ENCODE measurements around the gene ZNF700.
"Not testable (repeated sequence)": the region's sequence is repeated elsewhere in the genome, so short reads cannot be mapped to it uniquely, and the experiment has no call there.

ZNF700 gene

DNA sequence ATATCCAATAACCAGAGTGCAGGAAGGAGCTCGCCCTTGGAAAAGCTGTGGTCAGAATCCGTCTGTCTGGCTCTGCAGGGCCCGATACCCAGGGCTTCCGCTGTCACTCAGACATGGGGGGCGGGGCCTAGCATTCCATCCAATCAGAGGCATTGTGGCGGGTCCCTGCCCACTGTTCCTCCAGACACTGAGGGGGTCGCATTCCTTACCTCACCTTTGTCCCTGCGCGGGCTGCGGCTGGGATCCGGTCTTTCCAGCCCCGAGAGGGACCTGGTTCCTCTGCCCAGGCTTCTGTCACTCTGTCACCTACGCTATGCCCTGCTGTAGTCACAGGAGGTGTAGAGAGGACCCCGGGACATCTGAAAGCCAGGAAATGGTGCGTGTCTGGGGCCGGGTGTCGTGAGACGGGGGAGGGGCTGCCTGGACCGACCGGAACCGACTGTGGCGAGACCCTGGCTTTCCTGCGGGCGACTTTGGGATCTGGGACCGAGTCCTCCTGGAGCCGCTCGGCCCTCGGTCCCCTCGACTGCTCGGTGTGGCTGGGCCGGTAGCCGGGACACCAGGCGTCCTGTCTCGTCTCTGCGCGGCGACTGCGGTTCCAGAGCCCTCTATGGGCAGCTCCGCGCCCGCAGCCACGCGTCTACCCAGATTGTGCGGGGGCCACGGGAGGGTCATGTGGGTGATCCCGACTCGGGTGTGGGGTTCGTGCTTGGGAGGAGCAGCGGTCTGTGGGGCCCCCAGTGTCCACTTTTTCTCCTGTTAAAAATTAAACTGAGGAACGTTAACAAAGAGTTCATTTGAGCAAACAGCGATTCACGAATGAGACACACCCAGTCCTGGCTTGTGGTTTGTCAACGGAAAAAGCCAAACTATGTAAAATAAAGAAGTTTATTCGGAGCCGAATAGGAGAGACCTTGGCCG lies 37.0 kb upstream of the ZNF700 start, which contains the start of gene ZNF69:
Gene ZNF69, plus strand, starts transcription at position 172 of the 921 bp plus-strand sequence. Its CDS starts 142 bp downstream, at position 314.
- H3K4me3 ChIP-seq (ENCODE audit: control insufficient read depth, low read depth, low read length) = peak within 1 kb of the TSS; percentile 74
- TF ChIP-seq, protein P1, sequence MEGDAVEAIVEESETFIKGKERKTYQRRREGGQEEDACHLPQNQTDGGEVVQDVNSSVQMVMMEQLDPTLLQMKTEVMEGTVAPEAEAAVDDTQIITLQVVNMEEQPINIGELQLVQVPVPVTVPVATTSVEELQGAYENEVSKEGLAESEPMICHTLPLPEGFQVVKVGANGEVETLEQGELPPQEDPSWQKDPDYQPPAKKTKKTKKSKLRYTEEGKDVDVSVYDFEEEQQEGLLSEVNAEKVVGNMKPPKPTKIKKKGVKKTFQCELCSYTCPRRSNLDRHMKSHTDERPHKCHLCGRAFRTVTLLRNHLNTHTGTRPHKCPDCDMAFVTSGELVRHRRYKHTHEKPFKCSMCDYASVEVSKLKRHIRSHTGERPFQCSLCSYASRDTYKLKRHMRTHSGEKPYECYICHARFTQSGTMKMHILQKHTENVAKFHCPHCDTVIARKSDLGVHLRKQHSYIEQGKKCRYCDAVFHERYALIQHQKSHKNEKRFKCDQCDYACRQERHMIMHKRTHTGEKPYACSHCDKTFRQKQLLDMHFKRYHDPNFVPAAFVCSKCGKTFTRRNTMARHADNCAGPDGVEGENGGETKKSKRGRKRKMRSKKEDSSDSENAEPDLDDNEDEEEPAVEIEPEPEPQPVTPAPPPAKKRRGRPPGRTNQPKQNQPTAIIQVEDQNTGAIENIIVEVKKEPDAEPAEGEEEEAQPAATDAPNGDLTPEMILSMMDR (conservative IDR thresholded peaks at IDR 0.05; ENCODE audit: control insufficient read depth, insufficient read depth, low read depth, low read length) = no peak
- peak; percentile 37 for DNase-seq (ENCODE audit: low read depth)

DNA sequence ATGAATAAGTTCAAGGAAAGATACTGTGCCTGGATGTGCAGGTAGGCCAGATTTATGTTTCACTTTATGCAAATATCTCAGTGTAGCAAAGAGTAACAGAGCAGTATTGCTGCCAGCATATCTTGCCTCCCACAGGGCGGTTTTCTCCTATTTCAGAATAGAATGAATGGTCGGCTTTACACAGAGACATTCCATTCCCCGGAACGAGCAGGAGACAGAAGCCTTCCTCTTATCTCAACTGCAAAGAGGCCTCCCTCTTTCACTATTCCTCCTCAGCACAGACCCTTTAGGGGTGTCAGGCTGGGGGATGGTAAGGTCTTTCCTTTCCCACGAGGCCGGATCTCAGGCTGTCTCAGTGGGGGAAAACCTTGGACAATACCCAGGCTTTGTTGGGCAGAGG lies 35.0 kb upstream of the ZNF700 start:
- DNase-seq (ENCODE audit: low read depth); H3K4me3 ChIP-seq (ENCODE audit: control insufficient read depth, low read depth, low read length): not testable (repeated sequence)

DNA sequence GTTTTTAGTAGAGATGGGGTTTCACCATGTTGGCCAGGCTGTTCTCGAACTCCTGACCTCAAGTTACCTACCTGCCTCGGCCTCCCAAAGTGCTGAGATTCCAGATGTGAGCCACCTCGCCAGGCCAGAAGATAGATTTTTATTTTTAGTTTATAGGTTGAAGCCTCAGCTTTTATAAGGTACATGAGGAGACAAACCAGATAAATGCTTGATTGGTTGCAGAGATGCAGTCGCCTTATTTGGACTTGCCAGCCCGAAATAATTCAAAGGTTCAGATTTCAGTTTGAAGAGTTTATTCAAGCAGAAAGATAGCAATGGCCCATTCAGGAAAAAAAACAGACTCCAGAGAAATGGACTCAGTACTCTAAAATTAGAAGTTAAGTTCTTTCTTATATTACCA lies 34.3 kb upstream of the ZNF700 start:
- no peak for DNase-seq (ENCODE audit: low read depth)
- TF ChIP-seq, protein P1 (conservative IDR thresholded peaks at IDR 0.05; ENCODE audit: control insufficient read depth, insufficient read depth, low read depth, low read length) = no peak
- H3K4me3 ChIP-seq (ENCODE audit: control insufficient read depth, low read depth, low read length) = no peak overlapping the region

GRCh38 chr19:11894851-11895250 lies 30.1 kb upstream of the ZNF700 start:
- H3K4me3 ChIP-seq (ENCODE audit: control insufficient read depth, low read depth, low read length) = no peak overlapping the region
- TF ChIP-seq, protein P1 (conservative IDR thresholded peaks at IDR 0.05; ENCODE audit: control insufficient read depth, insufficient read depth, low read depth, low read length) = no peak
- no peak for DNase-seq (ENCODE audit: low read depth)

- H3K4me3 ChIP-seq (ENCODE audit: control insufficient read depth, low read depth, low read length) = no peak overlapping the region
- TF ChIP-seq, protein P1 (conservative IDR thresholded peaks at IDR 0.05; ENCODE audit: control insufficient read depth, insufficient read depth, low read depth, low read length) = no peak
These were observed 22.7 kb upstream of the ZNF700 start for GRCh38 chr19:11902228-11902627.

DNA sequence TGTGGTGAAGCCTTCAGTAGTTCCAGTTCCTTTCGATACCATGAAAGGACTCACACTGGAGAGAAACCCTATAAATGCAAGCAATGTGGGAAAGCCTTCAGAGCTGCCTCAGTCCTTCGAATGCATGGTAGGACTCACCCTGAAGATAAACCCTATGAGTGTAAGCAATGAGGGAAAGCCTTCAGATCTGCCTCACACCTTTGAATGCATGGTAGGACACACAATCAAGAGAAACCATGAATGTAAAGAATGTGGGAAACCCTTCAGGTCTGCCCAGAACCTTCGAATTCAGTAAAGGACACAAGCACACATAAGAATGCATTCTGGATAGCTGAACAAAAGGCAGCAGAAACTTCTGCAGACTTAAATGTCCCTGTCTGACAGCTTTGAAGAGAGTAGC lies 19.0 kb upstream of the ZNF700 start:
- H3K4me3 ChIP-seq (ENCODE audit: control insufficient read depth, low read depth, low read length) = no peak overlapping the region
- TF ChIP-seq, protein P1 (conservative IDR thresholded peaks at IDR 0.05; ENCODE audit: control insufficient read depth, insufficient read depth, low read depth, low read length) = no peak
- DNase-seq (ENCODE audit: low read depth) = no peak

More at GRCh38 chr19:11902228-11902627, 22.7 kb upstream of the ZNF700 start:
- no peak for DNase-seq (ENCODE audit: low read depth)

DNA sequence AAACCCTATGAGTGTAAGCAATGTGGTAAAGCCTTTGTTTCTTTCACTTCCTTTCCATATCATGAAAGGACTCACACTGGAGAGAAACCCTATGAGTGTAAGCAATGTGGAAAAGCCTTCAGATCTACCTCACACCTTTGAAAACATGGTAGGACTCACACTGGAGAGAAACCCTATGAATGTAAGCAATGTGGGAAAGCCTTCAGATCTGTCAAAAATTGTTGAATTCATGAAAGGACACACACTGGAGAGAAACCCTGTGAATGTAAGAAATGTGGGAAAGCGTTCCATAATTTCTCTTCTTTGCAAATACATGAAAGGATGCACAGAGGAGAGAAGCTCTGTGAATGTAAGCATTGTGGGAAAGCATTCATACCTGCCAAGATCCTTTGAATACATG lies 13.0 kb upstream of the ZNF700 start:
- not testable (repeated sequence) for H3K4me3 ChIP-seq (ENCODE audit: control insufficient read depth, low read depth, low read length); DNase-seq (ENCODE audit: low read depth)

DNA sequence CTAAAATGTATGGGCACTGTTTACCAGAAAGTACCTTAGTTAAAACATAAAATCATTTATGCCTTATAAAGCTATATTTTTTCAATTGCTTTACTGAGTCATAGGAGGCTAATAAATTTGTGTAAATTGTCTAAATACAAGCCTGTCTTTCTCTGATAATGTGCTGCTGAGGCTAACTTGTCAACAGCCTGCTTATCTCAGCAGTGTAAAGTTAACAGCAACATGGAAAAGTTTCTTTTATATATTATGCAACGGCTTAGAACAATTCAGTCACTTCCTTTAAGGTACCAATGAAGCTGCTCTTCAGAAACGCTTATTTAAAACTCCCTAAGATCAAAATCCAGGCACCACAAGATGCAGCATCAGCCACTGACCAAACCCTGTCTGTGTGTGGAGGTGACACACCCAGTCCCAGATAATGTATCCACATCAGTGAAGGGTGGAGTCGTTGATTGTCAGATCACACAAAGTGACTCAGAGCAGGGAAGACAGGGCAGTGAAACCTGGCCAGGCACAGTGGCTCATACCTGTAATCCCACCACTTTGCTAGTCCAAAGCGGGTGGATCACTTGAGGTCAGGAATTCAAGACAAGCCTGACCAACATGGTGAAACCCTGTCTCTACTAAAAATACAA lies 10.4 kb upstream of the ZNF700 start:
- not testable (repeated sequence) for DNase-seq (ENCODE audit: low read depth); H3K4me3 ChIP-seq (ENCODE audit: control insufficient read depth, low read depth, low read length)
